Tibial nerve (tissue), 4 donors: Measurements from ENCODE around the gene KCP.

ENCODE experiments used
- EP300 ChIP-seq, 2 donors: sonication (generic); formaldehyde crosslinking; IDR thresholded peaks; one replicate each; pipeline ENCODE4 v1.6.1; 2017; ENCODE audit warnings: antibody characterized with exemption in 2 of 2, mild to moderate bottlenecking in 1 of 2
- POLR2A ChIP-seq, 2 donors: fragments of 450-650 bp; IDR thresholded peaks; one replicate each; pipeline ENCODE4 v1.6.1; 2017; ENCODE audit warnings: antibody characterized with exemption in 2 of 2, mild to moderate bottlenecking in 2 of 2, moderate library complexity in 2 of 2
- TF ChIP-seq, protein P1 (sequence below), 5 experiments: fragments of 200-600 bp in 3 of 5; fragments of 450-650 bp in 2 of 5; sonication (generic) in 3 of 5; IDR thresholded peaks; one replicate each; pipeline ENCODE4 v1.5.1; 2016 to 2019; ENCODE audit warnings: antibody characterized with exemption in 5 of 5, mild to moderate bottlenecking in 3 of 5, moderate library complexity in 2 of 5

- TF ChIP-seq, protein P1, sequence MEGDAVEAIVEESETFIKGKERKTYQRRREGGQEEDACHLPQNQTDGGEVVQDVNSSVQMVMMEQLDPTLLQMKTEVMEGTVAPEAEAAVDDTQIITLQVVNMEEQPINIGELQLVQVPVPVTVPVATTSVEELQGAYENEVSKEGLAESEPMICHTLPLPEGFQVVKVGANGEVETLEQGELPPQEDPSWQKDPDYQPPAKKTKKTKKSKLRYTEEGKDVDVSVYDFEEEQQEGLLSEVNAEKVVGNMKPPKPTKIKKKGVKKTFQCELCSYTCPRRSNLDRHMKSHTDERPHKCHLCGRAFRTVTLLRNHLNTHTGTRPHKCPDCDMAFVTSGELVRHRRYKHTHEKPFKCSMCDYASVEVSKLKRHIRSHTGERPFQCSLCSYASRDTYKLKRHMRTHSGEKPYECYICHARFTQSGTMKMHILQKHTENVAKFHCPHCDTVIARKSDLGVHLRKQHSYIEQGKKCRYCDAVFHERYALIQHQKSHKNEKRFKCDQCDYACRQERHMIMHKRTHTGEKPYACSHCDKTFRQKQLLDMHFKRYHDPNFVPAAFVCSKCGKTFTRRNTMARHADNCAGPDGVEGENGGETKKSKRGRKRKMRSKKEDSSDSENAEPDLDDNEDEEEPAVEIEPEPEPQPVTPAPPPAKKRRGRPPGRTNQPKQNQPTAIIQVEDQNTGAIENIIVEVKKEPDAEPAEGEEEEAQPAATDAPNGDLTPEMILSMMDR (IDR thresholded peaks at IDR 0.05) = peak; percentile 34 to 54 (median 47)
- TF ChIP-seq POLR2A (IDR thresholded peaks at IDR 0.05) (no peak), EP300 (IDR thresholded peaks at IDR 0.05) (no peak)
These were observed 5.9 kb downstream of the KCP start for GRCh38 chr7:128904381-128905197.
